ENCODE measurements around the gene VPS18.

DNA sequence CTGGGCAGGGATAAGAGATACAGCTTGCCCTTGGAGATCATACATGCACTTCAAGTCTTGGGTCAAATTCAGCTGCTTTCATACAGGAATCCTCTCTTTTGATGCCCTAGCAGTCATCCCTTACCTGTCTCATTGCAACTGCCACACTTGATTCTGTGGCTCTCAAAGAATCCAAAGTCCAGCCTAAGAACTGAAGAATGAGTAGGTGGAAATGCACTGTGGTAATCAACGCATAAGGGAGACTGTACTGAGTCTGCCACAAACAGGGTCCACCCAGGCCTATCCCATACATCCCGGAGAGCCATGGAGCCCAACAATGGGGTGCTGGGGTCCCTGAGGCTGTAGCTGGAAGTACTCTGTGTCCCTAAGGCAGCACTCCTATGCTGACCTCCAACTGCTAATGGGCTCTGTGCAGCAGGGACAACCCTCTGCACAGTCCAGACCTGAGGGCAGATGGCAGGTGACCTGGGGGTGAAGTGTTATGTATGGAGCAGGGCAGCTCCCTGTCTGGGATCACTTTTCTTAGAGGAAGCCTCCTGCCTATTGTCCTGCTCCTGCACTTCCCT is 1.7 kb upstream of the VPS18 start:
- TF ChIP-seq, protein P1, sequence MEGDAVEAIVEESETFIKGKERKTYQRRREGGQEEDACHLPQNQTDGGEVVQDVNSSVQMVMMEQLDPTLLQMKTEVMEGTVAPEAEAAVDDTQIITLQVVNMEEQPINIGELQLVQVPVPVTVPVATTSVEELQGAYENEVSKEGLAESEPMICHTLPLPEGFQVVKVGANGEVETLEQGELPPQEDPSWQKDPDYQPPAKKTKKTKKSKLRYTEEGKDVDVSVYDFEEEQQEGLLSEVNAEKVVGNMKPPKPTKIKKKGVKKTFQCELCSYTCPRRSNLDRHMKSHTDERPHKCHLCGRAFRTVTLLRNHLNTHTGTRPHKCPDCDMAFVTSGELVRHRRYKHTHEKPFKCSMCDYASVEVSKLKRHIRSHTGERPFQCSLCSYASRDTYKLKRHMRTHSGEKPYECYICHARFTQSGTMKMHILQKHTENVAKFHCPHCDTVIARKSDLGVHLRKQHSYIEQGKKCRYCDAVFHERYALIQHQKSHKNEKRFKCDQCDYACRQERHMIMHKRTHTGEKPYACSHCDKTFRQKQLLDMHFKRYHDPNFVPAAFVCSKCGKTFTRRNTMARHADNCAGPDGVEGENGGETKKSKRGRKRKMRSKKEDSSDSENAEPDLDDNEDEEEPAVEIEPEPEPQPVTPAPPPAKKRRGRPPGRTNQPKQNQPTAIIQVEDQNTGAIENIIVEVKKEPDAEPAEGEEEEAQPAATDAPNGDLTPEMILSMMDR (IDR thresholded peaks at IDR 0.05; ENCODE audit: extremely low read depth in 1 of 2, insufficient read depth in 1 of 2, low read depth in 1 of 2, low read length in 2 of 2), result no peak
- TF ChIP-seq EZH2 (IDR thresholded peaks at IDR 0.05; ENCODE audit: borderline replicate concordance, low read depth, low read length, severe bottlenecking), result no peak
- TF ChIP-seq POLR2A (IDR thresholded peaks at IDR 0.05; ENCODE audit: low read depth, low read length), result no peak
- TF ChIP-seq POLR2AphosphoS5 (IDR thresholded peaks at IDR 0.05; ENCODE audit: insufficient read depth, low read depth, low read length), result no peak
- TF ChIP-seq, protein P2, sequence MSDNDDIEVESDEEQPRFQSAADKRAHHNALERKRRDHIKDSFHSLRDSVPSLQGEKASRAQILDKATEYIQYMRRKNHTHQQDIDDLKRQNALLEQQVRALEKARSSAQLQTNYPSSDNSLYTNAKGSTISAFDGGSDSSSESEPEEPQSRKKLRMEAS (IDR thresholded peaks at IDR 0.05; ENCODE audit: insufficient read depth, insufficient read length), result no peak
- TF ChIP-seq MYC (IDR thresholded peaks at IDR 0.05; ENCODE audit: low read depth, low read length), result no peak

Data from endothelial cell of umbilical vein (primary cell).